NCI-H748 treated with DMSO at 0.1 percent for 48 hours (cell line): ENCODE results near the gene SEZ6L.

Source experiments
- DNase-seq: peaks from one replicate; lab custom pipeline; 2025; lab: John Stamatoyannopoulos, UW

The SEZ6L gene

GRCh38 chr22:26429458-26430286 lies 260.4 kb downstream of the SEZ6L start:
- no peak for DNase-seq

- no peak for DNase-seq
These were observed 261.3 kb downstream of the SEZ6L start for GRCh38 chr22:26430600-26430999.

- DNase-seq = no peak
These were observed 262.2 kb downstream of the SEZ6L start for GRCh38 chr22:26431261-26431995.

GRCh38 chr22:26432619-26433311 lies 263.5 kb downstream of the SEZ6L start:
- no peak for DNase-seq
